SK-N-SH treated with all-trans-retinoic acid at 6 μM for 48 hours (cell line): Measurements from ENCODE around the gene ETNK2.

Experiments
- ATAC-seq: fragments of 200-7000 bp; cut with Tn5 transposase; 3 replicates; pipeline ENCODE4 v1.9.1; 2020; ENCODE audit warnings: mild to moderate bottlenecking, moderate library complexity
- CREB5 ChIP-seq: fragments of 250-450 bp; sonication (Bioruptor Pico); IDR thresholded peaks from 2 replicates; pipeline ENCODE4 v1.5.1; 2020; ENCODE audit warnings: low read depth, mild to moderate bottlenecking, moderate library complexity
- CSRNP3 ChIP-seq: fragments of 250-450 bp; sonication (Bioruptor Pico); IDR thresholded peaks from 2 replicates; pipeline ENCODE4 v1.5.1; 2021; ENCODE audit warnings: mild to moderate bottlenecking, moderate library complexity
- ESRRG ChIP-seq: fragments of 250-450 bp; sonication (Bioruptor Pico); IDR thresholded peaks from 2 replicates; pipeline ENCODE4 v1.6.1; 2021; ENCODE audit warnings: mild to moderate bottlenecking
- GLIS3 ChIP-seq: fragments of 250-450 bp; sonication (Bioruptor Pico); IDR thresholded peaks from 2 replicates; pipeline ENCODE4 v1.5.0; 2020; ENCODE audit warnings: mild to moderate bottlenecking, moderate library complexity
- ISL1 ChIP-seq: fragments of 250-450 bp; sonication (Bioruptor Pico); IDR thresholded peaks from 2 replicates; pipeline ENCODE4 v2.1.2; 2022; ENCODE audit warnings: mild to moderate bottlenecking, moderate library complexity
- OSR1 ChIP-seq: fragments of 250-450 bp; sonication (Bioruptor Pico); IDR thresholded peaks from 2 replicates; pipeline ENCODE4 v1.8.0; 2022; ENCODE audit warnings: moderate library complexity, mild to moderate bottlenecking, inconsistent platforms
- PATZ1 ChIP-seq: fragments of 250-450 bp; sonication (Bioruptor Pico); IDR thresholded peaks from 2 replicates; pipeline ENCODE4 v1.8.0; 2020; ENCODE audit warnings: mild to moderate bottlenecking, moderate library complexity, borderline replicate concordance
- POU6F1 ChIP-seq: fragments of 250-450 bp; sonication (Bioruptor Pico); IDR thresholded peaks from 2 replicates; pipeline ENCODE4 v1.8.0; 2021; ENCODE audit warnings: low read depth, mild to moderate bottlenecking, moderate library complexity, borderline replicate concordance
- PPARA ChIP-seq: fragments of 250-450 bp; sonication (Bioruptor Pico); IDR thresholded peaks from 2 replicates; pipeline ENCODE4 v1.5.0; 2020; ENCODE audit warnings: mild to moderate bottlenecking, borderline replicate concordance
- RARB ChIP-seq: fragments of 250-450 bp; sonication (Bioruptor Pico); IDR thresholded peaks from 2 replicates; pipeline ENCODE4 v1.8.0; 2021; ENCODE audit warnings: mild to moderate bottlenecking, moderate library complexity
- SNAI2 ChIP-seq: fragments of 250-450 bp; sonication (Bioruptor Pico); IDR thresholded peaks from 2 replicates; pipeline ENCODE4 v1.5.0; 2020; ENCODE audit warnings: mild to moderate bottlenecking, moderate library complexity
- TCF4 ChIP-seq: fragments of 250-450 bp; sonication (Bioruptor Pico); IDR thresholded peaks from 2 replicates; pipeline ENCODE4 v1.8.0; 2021; ENCODE audit warnings: mild to moderate bottlenecking, moderate library complexity, borderline replicate concordance
- TOX ChIP-seq: fragments of 250-450 bp; sonication (Bioruptor Pico); IDR thresholded peaks from 2 replicates; pipeline ENCODE4 v1.8.0; 2021; ENCODE audit warnings: mild to moderate bottlenecking, moderate library complexity, borderline replicate concordance
- ZC3H10 ChIP-seq: fragments of 250-450 bp; sonication (Bioruptor Pico); IDR thresholded peaks from 2 replicates; pipeline ENCODE4 v1.5.1; 2021; ENCODE audit warnings: mild to moderate bottlenecking, moderate library complexity
- ZFP3 ChIP-seq: fragments of 250-450 bp; sonication (Bioruptor Pico); IDR thresholded peaks from 2 replicates; pipeline ENCODE4 v1.5.0; 2020; ENCODE audit warnings: mild to moderate bottlenecking, moderate library complexity
- ZFP30 ChIP-seq: fragments of 450-650 bp; formaldehyde crosslinking; IDR thresholded peaks from 2 replicates; pipeline ENCODE4 v1.5.0; 2022; ENCODE audit warnings: mild to moderate bottlenecking, moderate library complexity
- ZNF565 ChIP-seq: fragments of 450-650 bp; formaldehyde crosslinking; conservative IDR thresholded peaks from 2 replicates; pipeline ENCODE4 v1.5.0; 2020; ENCODE audit warnings: low read depth, mild to moderate bottlenecking, moderate library complexity
- ZNF70 ChIP-seq: fragments of 450-650 bp; formaldehyde crosslinking; IDR thresholded peaks from 2 replicates; pipeline ENCODE4 v1.5.0; 2020; ENCODE audit warnings: mild to moderate bottlenecking, moderate library complexity
- ZNF8 ChIP-seq: fragments of 450-650 bp; formaldehyde crosslinking; IDR thresholded peaks from 2 replicates; pipeline ENCODE4 v1.5.0; 2020; ENCODE audit warnings: mild to moderate bottlenecking, moderate library complexity
- TF ChIP-seq, protein P1 (sequence below): fragments of 250-450 bp; sonication (Bioruptor Pico); IDR thresholded peaks from 2 replicates; pipeline ENCODE4 v1.5.0; 2020; ENCODE audit warnings: mild to moderate bottlenecking, moderate library complexity

Gene ETNK2

GRCh38 chr1:204194080-204194479 is 42.2 kb upstream of the ETNK2 start:
- TF ChIP-seq POU6F1 (CRISPR knock-in tag) (no peak), CREB5 (CRISPR knock-in tag) (no peak), ZFP30 (no peak), PPARA (no peak), ZFP3 (CRISPR knock-in tag) (no peak), CSRNP3 (CRISPR knock-in tag) (no peak), TCF4 (CRISPR knock-in tag) (no peak), PATZ1 (CRISPR knock-in tag) (no peak), ZNF565 (CRISPR knock-in tag) (no peak), ISL1 (CRISPR knock-in tag) (no peak), ZNF8 (CRISPR knock-in tag) (no peak), ZC3H10 (no peak), GLIS3 (no peak), ZNF70 (no peak), OSR1 (no peak), ESRRG (CRISPR knock-in tag) (no peak)
- TF ChIP-seq, protein P1, sequence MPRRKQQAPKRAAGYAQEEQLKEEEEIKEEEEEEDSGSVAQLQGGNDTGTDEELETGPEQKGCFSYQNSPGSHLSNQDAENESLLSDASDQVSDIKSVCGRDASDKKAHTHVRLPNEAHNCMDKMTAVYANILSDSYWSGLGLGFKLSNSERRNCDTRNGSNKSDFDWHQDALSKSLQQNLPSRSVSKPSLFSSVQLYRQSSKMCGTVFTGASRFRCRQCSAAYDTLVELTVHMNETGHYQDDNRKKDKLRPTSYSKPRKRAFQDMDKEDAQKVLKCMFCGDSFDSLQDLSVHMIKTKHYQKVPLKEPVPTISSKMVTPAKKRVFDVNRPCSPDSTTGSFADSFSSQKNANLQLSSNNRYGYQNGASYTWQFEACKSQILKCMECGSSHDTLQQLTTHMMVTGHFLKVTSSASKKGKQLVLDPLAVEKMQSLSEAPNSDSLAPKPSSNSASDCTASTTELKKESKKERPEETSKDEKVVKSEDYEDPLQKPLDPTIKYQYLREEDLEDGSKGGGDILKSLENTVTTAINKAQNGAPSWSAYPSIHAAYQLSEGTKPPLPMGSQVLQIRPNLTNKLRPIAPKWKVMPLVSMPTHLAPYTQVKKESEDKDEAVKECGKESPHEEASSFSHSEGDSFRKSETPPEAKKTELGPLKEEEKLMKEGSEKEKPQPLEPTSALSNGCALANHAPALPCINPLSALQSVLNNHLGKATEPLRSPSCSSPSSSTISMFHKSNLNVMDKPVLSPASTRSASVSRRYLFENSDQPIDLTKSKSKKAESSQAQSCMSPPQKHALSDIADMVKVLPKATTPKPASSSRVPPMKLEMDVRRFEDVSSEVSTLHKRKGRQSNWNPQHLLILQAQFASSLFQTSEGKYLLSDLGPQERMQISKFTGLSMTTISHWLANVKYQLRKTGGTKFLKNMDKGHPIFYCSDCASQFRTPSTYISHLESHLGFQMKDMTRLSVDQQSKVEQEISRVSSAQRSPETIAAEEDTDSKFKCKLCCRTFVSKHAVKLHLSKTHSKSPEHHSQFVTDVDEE (CRISPR knock-in tag): no peak
- TF ChIP-seq, all 23 proteins: peak for 0
- ATAC-seq: no peak

DNA sequence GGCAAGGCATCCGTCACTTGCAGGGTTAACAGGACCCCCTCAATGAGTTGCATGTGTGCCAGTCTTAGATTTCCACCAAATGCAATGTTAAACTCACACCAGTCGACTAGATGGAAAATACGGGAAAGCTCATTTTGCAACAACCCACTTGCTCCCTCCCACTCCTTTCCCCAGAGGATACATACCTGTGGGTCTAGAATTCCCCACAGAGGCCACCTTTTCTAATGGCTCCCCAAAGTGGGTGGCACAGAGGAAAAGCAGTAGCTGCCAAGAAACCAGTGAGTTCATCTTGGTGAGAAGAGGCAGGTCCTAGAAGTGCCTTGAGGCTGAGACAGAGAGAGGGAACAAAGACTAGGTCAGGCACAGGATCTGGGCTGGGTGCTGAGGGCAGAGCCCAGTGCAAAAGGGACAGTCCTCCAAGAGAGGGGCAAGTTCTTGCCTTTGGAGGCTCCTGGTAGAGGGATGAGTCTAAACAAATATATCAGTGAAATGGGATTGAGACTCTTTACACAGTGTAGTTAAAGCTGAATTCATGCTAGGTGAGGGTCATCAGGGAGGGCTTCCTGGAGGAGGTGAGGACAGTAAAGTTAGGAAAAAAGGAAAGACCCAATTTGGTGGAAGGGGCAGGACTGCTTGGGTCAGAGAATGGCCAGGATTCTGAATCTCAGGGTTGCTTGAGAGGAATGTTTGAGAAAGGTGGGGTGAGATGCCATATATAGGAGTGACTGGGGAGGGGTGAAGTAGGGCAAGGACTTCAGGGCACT is 40.9 kb upstream of the ETNK2 start:
- no peak for ATAC-seq
- no peak for TF ChIP-seq ZFP3 (CRISPR knock-in tag)
- no peak for TF ChIP-seq TOX
- no peak for TF ChIP-seq RARB (CRISPR knock-in tag)
- TF ChIP-seq PATZ1 (CRISPR knock-in tag): no peak
- no peak for TF ChIP-seq OSR1

DNA sequence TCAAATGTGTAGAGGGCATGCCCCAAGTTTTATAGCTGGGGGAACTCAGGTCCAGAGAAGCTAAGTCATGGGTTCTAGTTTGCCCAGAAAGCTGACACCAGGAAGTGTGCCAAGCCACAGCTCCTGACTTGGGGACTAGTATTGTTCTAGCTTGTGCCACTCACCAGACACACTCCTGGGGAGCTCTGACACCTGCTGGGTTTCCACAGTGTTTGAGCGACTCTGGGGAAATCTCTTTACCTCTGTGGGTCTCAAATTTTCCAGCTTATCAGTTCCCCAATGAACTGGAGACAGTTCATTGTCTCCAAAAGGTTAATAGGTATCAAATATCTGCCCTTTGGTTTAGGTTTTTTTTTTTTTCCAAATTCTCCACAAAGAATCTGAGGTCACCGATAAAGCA is 40.2 kb upstream of the ETNK2 start:
- TF ChIP-seq ZNF8 (CRISPR knock-in tag) (no peak), SNAI2 (CRISPR knock-in tag) (no peak), ZFP30 (no peak)
- no peak for ATAC-seq
